Activated naive CD8-positive, alpha-beta T cell treated with anti-CD3 and anti-CD28 coated beads for 36 hours (primary cell): ENCODE data around the gene SLC17A5. TPM values are rescaled to one million over a fixed set of nuclear protein-coding genes. Genes with fewer than 3 reads are reported as not detected.

Experiments
- DNase-seq: peaks from one replicate; pipeline ENCODE4 v3.0.0; 2021
- H3K27ac Mint-ChIP-seq: one replicate; pipeline ENCODE4 v1.8.0; 2022; ENCODE audit warnings: mild to moderate bottlenecking, moderate library complexity, mixed read lengths
- H3K27me3 Mint-ChIP-seq: one replicate; pipeline ENCODE4 v1.8.0; 2022; ENCODE audit warnings: mild to moderate bottlenecking, mixed read lengths
- H3K36me3 Mint-ChIP-seq: one replicate; pipeline ENCODE4 v1.8.0; 2021; ENCODE audit warnings: mild to moderate bottlenecking, mixed read lengths
- H3K4me1 Mint-ChIP-seq: one replicate; pipeline ENCODE4 v1.8.0; 2021; ENCODE audit warnings: mixed read lengths
- H3K4me3 Mint-ChIP-seq: one replicate; pipeline ENCODE4 v1.8.0; 2022; ENCODE audit warnings: mild to moderate bottlenecking, moderate library complexity, mixed read lengths
- H3K9me3 Mint-ChIP-seq: one replicate; pipeline ENCODE4 v1.8.0; 2022; ENCODE audit warnings: mixed read lengths
- total RNA-seq, 2 experiments: library from RNA; stranded (reverse); gene quantifications; one replicate each; pipeline ENCODE4 v1.2.3, GENCODE V29; 2021

The SLC17A5 gene
- total RNA-seq, 2 experiments from 2014 or later, result 3.1 to 4.1 TPM

- Mint-ChIP-seq H3K27ac (no peak overlapping the region), H3K4me1 (peaks cover 2% of the 10 kb centered on the region), H3K4me3 (no peak overlapping the region), H3K9me3 (peaks cover 5% of the 10 kb centered on the region), H3K27me3 (peaks cover 37% of the 10 kb centered on the region), H3K36me3 (no peaks in the 10 kb centered on the region)
- DNase-seq, result no peak
Observed at GRCh38 chr6:73679009-73679408, 25.2 kb upstream of the SLC17A5 start.

GRCh38 chr6:73675466-73676098 lies 21.8 kb upstream of the SLC17A5 start:
- Mint-ChIP-seq H3K4me1 (peaks cover 2% of the 10 kb centered on the region), H3K4me3 (no peak overlapping the region), H3K9me3 (no peaks in the 10 kb centered on the region), H3K36me3 (no peaks in the 10 kb centered on the region), H3K27me3 (peaks cover 36% of the 10 kb centered on the region), H3K27ac (no peak overlapping the region)
- peak; percentile 63 for DNase-seq

GRCh38 chr6:73671911-73672685 lies 18.3 kb upstream of the SLC17A5 start:
- Mint-ChIP-seq H3K27ac (no peak overlapping the region), H3K4me3 (no peak overlapping the region), H3K36me3 (no peaks in the 10 kb centered on the region), H3K9me3 (no peaks in the 10 kb centered on the region), H3K27me3 (peaks cover 34% of the 10 kb centered on the region), H3K4me1 (peaks cover 5% of the 10 kb centered on the region)
- no peak for DNase-seq

GRCh38 chr6:73669005-73669404 lies 15.2 kb upstream of the SLC17A5 start:
- no peaks in the 10 kb centered on the region for H3K9me3 Mint-ChIP-seq
- peaks cover 30% of the 10 kb centered on the region for H3K27me3 Mint-ChIP-seq
- no peak overlapping the region for H3K4me3 Mint-ChIP-seq
- no peaks in the 10 kb centered on the region for H3K36me3 Mint-ChIP-seq
- DNase-seq, result no peak
- peaks cover 12% of the 10 kb centered on the region for H3K4me1 Mint-ChIP-seq
- H3K27ac Mint-ChIP-seq, result no peak overlapping the region

GRCh38 chr6:73667798-73668197 lies 14.0 kb upstream of the SLC17A5 start:
- Mint-ChIP-seq H3K36me3 (no peaks in the 10 kb centered on the region), H3K4me1 (peaks cover 12% of the 10 kb centered on the region), H3K27me3 (peaks cover 30% of the 10 kb centered on the region), H3K4me3 (no peak overlapping the region), H3K9me3 (no peaks in the 10 kb centered on the region), H3K27ac (no peak overlapping the region)
- no peak for DNase-seq

- H3K4me3 Mint-ChIP-seq, result no peak overlapping the region
- H3K9me3 Mint-ChIP-seq, result no peaks in the 10 kb centered on the region
- H3K4me1 Mint-ChIP-seq, result peaks cover 12% of the 10 kb centered on the region
- H3K27me3 Mint-ChIP-seq, result peaks cover 21% of the 10 kb centered on the region
- no peak overlapping the region for H3K27ac Mint-ChIP-seq
- H3K36me3 Mint-ChIP-seq, result no peaks in the 10 kb centered on the region
- no peak for DNase-seq
Observed at GRCh38 chr6:73666393-73666792, 12.6 kb upstream of the SLC17A5 start.

GRCh38 chr6:73665686-73666319 lies 12.0 kb upstream of the SLC17A5 start:
- H3K36me3 Mint-ChIP-seq, result no peaks in the 10 kb centered on the region
- H3K4me1 Mint-ChIP-seq, result peaks cover 12% of the 10 kb centered on the region
- no peaks in the 10 kb centered on the region for H3K9me3 Mint-ChIP-seq
- no peak overlapping the region for H3K27ac Mint-ChIP-seq
- H3K4me3 Mint-ChIP-seq, result no peak overlapping the region
- peaks cover 16% of the 10 kb centered on the region for H3K27me3 Mint-ChIP-seq
- no peak for DNase-seq

GRCh38 chr6:73664701-73665100 lies 10.9 kb upstream of the SLC17A5 start:
- H3K4me3 Mint-ChIP-seq, result no peak overlapping the region
- no peaks in the 10 kb centered on the region for H3K9me3 Mint-ChIP-seq
- no peak for DNase-seq
- H3K27me3 Mint-ChIP-seq, result peaks cover 12% of the 10 kb centered on the region
- H3K27ac Mint-ChIP-seq, result no peak overlapping the region
- peaks cover 12% of the 10 kb centered on the region for H3K4me1 Mint-ChIP-seq
- H3K36me3 Mint-ChIP-seq, result no peaks in the 10 kb centered on the region

- peak; percentile 20 for DNase-seq
Observed at GRCh38 chr6:73657201-73657600, 3.4 kb upstream of the SLC17A5 start.

GRCh38 chr6:73656531-73657145 lies 2.8 kb upstream of the SLC17A5 start:
- no peak for DNase-seq
- no peaks in the 10 kb centered on the region for H3K27me3 Mint-ChIP-seq
- no peak overlapping the region for H3K4me3 Mint-ChIP-seq
- H3K27ac Mint-ChIP-seq, result peak overlapping the region; percentile 25
- H3K36me3 Mint-ChIP-seq, result peaks cover 5% of the 10 kb centered on the region
- H3K9me3 Mint-ChIP-seq, result no peaks in the 10 kb centered on the region
- H3K4me1 Mint-ChIP-seq, result peaks cover 24% of the 10 kb centered on the region

More at GRCh38 chr6:73657201-73657600, 3.4 kb upstream of the SLC17A5 start:
- Mint-ChIP-seq H3K4me1 (peaks cover 20% of the 10 kb centered on the region), H3K4me3 (no peak overlapping the region), H3K27ac (peak overlapping the region; percentile 25), H3K27me3 (no peaks in the 10 kb centered on the region), H3K9me3 (no peaks in the 10 kb centered on the region), H3K36me3 (peaks cover 5% of the 10 kb centered on the region)

- H3K4me3 Mint-ChIP-seq, result peak overlapping the region; percentile 97
- H3K9me3 Mint-ChIP-seq, result no peaks in the 10 kb centered on the region
- peaks cover 5% of the 10 kb centered on the region for H3K36me3 Mint-ChIP-seq
- H3K27me3 Mint-ChIP-seq, result no peaks in the 10 kb centered on the region
- DNase-seq, result no peak
- peaks cover 24% of the 10 kb centered on the region for H3K4me1 Mint-ChIP-seq
- peak overlapping the region; percentile 12 for H3K27ac Mint-ChIP-seq
Observed at GRCh38 chr6:73655341-73655917, 1.6 kb upstream of the SLC17A5 start.

GRCh38 chr6:73652637-73653570 lies 888 bp downstream of the SLC17A5 start:
- H3K4me3 Mint-ChIP-seq, result peak overlapping the region; percentile 97
- peak; percentile 67 for DNase-seq
- no peaks in the 10 kb centered on the region for H3K27me3 Mint-ChIP-seq
- H3K27ac Mint-ChIP-seq, result peak overlapping the region; percentile 91
- H3K36me3 Mint-ChIP-seq, result peaks cover 8% of the 10 kb centered on the region
- H3K4me1 Mint-ChIP-seq, result peaks cover 24% of the 10 kb centered on the region
- no peaks in the 10 kb centered on the region for H3K9me3 Mint-ChIP-seq

GRCh38 chr6:73649783-73650182 lies 4.0 kb downstream of the SLC17A5 start:
- Mint-ChIP-seq H3K27me3 (no peaks in the 10 kb centered on the region), H3K4me3 (no peak overlapping the region), H3K9me3 (no peaks in the 10 kb centered on the region), H3K36me3 (peaks cover 3% of the 10 kb centered on the region), H3K27ac (no peak overlapping the region), H3K4me1 (peaks cover 17% of the 10 kb centered on the region)
- no peak for DNase-seq

GRCh38 chr6:73648166-73648565 lies 5.6 kb downstream of the SLC17A5 start:
- H3K27me3 Mint-ChIP-seq, result no peaks in the 10 kb centered on the region
- DNase-seq, result no peak

More at GRCh38 chr6:73648166-73648565, 5.6 kb downstream of the SLC17A5 start:
- Mint-ChIP-seq H3K4me1 (peaks cover 18% of the 10 kb centered on the region), H3K4me3 (no peak overlapping the region), H3K27ac (no peak overlapping the region), H3K9me3 (no peaks in the 10 kb centered on the region), H3K36me3 (peaks cover 3% of the 10 kb centered on the region)
